GM19324 (cell line): Measurements from ENCODE around the gene BRPF3.

ENCODE experiments used
- ATAC-seq: cut with Tn5 transposase; IDR thresholded peaks from one replicate; pipeline ENCODE4 v1.9.1; 2021; ENCODE audit warnings: mild to moderate bottlenecking, moderate library complexity; ENCODE audit not compliant: unreplicated experiment, low FRiP score

Gene BRPF3

DNA sequence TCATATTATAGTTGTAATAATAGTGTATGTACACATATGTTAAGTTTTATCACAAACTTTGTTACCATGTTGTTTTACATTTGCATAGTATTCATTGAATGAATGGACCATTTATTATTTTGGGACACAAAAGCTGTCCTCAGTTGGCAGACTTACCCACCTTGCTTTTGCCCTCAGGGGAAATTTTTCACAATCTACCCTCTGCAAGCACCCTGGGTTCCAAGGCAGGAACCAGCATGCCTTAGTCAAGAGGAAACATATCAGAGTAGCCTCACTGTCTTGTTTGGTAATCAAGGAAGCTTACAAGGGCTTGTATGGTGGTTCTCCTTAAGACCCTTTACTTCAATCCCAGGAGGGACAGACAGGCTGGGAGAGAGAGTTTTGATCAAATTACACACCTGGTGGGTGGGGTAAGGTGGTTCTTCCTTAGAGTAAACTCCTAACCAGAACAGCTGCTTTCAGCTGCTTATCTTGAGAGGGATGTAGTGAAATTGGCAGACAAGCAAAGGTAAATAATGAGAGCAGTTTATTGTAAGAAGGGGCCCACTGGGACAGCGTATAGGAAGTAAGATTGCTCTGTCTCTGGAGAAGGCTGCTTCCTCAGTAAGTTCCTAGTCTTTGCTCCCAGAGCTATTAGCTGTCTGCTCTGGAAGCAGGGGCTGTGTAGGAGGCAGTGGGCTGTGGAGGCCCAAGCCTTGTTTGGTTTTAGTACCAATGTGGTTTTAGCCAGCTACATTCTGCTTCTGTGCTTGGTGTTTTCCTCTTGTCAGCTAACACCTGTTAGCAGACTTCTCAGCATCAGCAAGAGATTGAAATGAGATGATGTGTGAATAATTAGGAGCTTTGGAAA is 31.1 kb downstream of the BRPF3 start:
- ATAC-seq = no peak

DNA sequence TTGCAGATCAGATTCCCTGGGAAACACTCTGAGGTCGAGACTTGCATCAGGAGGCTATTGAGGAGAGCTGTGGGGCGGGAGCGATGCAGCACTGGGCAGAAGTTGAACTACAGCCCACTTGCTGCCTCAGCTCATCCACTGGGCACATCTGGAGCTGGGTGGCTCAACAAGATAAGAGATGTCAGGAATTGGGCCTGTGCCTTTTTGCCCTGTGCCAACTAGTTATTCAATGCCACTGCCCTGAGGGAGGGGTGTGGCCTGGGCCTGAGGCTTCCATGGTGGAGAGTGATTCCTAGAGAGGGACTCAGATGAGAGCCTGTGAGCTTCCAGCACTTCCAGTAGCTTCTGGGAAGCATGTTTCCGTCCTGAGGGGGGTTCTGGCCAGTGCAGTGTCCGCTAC is 32.7 kb downstream of the BRPF3 start:
- ATAC-seq = no peak

GRCh38 chr6:36230371-36230770 is 33.8 kb downstream of the BRPF3 start:
- ATAC-seq = no peak

DNA sequence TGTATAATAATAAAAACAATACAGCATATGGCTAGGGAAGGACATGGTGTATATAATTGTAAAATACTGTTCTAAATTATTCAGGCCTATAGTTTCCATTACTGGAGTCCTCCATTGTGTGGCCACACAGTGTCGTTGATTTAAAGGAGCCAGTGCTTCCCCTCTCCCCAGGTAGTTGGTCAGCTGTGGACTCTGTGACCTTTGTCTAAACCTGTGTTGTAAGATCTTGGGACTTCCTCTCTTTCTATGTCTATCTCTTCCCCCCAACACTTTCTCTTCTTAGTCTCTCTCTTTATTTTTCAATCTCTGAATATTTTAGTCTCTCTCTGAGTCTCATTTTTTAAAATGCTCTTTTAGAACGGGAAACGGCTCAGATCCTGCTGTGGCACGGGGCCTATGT is 35.6 kb downstream of the BRPF3 start:
- no peak for ATAC-seq

DNA sequence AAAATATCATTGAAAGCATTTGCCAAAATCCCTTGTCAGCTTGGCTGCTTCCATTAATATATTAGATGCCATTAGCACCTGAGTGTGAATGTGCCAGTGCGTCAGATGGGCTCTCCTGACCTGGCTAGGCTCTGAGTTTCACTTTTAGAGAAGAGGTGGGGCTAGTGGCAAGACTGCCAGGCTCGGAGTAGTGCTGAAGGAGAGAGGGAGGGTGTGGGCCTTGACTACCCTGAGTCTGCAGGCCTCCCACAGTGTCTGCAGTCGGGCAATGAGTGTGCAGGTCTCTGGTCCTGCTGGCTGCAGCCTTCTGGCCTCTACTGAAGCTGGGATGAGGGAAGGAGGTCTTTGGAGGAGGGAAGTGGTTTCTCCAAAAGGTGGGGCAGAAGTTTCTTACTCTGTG is 38.8 kb downstream of the BRPF3 start:
- no peak for ATAC-seq

DNA sequence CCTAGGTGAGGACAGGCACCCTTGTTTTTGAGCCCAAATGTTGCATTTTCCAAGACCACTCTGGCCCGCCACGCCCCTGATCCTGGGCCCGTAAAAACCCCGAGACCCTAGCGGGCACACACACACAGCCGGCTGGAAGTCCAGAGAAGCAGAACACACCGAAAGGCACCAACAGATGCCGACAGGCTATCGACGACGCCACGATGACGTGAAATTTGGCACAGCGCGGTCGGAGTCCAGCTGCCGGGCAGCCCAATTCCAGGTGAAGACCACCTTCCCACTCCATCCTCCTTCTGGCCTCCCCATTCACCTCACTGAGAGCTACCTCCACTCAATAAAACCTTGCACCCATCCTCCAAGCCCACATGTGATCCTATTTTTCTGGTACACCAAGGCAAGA is 39.3 kb downstream of the BRPF3 start:
- ATAC-seq = no peak

DNA sequence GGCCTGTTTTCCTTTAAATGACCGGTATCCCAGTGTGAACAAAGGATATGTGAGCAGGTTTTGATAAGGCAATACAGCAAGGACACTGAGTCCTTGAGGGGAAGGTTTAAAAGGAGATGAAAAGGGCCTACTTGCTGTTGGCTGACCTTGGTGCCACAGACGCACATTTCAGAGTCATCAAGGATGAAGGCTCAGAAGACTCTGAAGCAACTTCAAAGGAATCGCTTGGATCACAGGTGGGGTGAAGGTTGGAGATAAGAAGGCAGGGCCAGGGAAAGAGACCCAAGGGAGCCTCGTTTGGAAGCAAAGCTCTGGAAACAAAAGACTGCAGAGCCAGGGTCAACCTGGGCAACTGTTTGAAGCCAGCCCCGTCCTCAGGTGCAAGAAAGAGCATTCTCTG is 43.2 kb downstream of the BRPF3 start:
- no peak for ATAC-seq

- ATAC-seq = no peak
Measured at GRCh38 chr6:36241728-36242127, 45.2 kb downstream of the BRPF3 start.

GRCh38 chr6:36242161-36242560 is 45.6 kb downstream of the BRPF3 start:
- no peak for ATAC-seq

DNA sequence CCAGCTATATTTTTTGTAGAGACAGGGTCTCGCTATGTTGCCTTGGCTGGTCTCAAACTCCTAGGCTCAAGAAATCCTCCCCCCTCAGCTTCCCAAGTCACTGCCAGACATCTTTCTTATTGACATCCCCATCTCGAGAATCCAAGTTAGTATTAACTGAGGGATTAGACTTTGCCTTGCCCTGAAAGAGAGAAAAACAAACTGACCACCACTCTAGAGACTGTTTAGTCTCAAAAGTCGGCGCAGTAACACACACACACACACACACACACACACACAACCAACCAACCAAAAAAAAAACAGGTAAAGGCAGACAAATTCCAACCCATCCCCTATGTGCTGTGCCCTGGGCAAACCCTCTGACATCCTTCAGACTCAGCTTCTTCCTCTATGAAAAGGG is 46.1 kb downstream of the BRPF3 start:
- ATAC-seq = no peak

- ATAC-seq = no peak
Measured at GRCh38 chr6:36243562-36244212, 47.1 kb downstream of the BRPF3 start.

DNA sequence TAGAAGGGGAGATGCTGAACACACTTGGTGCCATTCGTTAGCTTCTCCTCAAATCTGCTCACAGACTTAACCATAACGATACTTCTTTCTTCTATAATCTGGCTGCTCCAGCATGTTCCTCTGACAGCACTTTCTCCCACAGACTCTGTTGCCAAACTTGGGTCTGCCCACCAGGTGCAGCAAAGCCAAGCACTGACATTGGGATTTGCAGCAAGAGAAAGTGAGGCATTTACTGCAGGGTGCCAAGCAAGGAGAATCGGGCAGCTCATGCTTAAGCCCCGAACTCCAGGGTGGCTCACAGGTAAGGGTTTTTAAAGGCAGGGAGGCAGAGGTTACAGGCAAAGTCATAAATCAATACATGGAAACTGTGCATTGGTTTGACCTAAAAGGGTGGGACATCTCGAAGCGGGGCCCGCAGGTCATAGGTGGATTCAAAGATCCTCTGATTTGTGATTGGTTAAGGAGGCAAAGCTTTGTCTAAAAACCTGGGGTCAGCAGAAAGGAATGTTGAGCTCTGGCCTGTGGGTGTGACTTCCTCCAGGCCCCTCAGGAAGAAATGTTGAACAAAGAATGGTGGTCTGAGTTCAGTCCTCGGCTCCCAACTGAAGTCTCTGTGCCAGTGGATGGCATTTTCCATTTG is 48.2 kb downstream of the BRPF3 start:
- no peak for ATAC-seq

- no peak for ATAC-seq
Measured at GRCh38 chr6:36245572-36246061, 49.1 kb downstream of the BRPF3 start.

- ATAC-seq = no peak
Measured at GRCh38 chr6:36246506-36247268, 50.1 kb downstream of the BRPF3 start.

DNA sequence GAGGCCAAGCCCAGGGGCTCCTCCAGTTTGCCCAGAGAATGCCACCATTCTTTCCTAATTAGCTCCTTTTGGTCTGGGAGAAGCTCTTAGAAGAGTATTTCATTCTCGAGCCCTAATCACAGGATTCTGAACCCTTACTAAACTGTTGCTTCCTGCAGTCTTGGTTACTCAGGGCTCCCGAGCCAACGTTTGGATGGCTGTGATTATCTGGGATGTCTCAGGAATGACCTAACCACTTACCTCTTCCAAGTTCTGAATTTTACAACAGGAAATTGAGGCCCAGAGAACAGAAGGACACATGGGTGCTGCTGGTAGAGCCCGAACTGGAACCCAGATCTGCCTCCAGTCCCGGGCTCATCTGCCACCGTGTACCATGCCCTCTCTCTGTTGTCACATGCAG is 51.1 kb downstream of the BRPF3 start:
- no peak for ATAC-seq

DNA sequence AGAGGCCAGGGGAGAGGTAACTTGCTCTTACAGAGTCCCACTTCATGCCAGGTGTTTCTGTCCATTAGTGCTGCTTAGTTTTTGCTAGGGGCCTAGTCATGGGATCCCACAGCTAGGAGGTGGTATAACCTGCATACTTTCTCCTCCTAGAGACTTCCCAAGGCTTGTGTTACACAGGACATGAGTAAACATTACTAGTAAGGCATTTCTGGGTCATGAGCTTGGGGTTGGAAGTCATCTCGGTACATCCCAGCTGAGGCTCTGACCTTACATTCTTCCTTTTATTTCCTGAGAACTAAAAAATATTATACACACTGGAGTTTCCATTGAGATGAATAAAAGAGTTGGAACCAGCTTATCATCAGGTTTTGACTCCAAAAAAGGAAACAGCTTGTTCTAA is 52.4 kb downstream of the BRPF3 start:
- ATAC-seq = no peak

GRCh38 chr6:36249536-36249935 is 53.0 kb downstream of the BRPF3 start:
- no peak for ATAC-seq

DNA sequence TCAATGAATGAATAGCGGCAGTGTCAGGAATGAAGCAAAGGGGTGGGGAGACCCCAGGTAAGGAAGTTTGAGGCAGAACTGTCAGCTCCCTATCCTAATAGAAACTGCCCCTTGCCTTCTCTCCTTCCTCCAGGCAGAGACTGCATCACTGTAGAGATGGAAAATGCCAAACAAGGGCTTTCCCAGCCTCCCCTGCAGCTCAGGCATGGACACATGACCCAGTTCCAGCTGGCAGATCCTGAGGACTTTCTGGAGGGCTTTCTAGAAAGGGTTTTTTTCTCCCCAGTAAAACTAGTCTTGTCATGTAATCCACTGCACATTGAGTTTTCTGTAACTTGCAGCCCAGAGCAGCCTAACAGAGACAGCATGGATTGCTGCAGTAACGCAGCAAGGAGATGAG is 55.5 kb downstream of the BRPF3 start:
- no peak for ATAC-seq

GRCh38 chr6:36263390-36264000 is 67.0 kb downstream of the BRPF3 start:
- ATAC-seq = no peak

DNA sequence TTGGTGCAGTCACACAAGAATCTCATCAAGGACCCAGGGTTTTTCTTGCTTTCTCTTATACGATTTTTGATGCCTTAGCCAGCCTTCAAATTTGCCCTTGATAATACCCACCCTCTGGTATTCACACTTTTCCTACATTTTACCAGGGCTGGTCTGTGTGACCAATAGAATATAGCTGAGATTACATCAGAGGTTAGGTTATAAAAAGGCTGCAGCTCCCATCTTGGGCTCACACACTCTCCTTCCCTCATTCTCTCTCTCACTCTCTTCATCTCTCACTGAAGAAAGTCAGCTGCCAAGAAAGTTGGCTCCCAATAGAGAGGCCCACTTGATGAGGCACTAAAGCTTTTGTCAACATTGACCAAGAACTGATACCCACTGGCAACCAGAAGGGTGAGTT is 69.2 kb downstream of the BRPF3 start:
- ATAC-seq = no peak
